Gastrocnemius medialis (tissue), 4 donors: ENCODE measurements around the gene GJA5.

ENCODE experiments used
- CTCF ChIP-seq, 5 experiments: fragments of 450-650 bp in 3 of 5; fragments of 200-600 bp in 2 of 5; sonication (generic) in 2 of 5; IDR thresholded peaks in 4 of 5; conservative IDR thresholded peaks in 1 of 5; 1 replicate in 4 of 5; 2 replicates in 1 of 5; pipeline ENCODE4 v1.5.1; 2016 to 2019; ENCODE audit warnings: antibody characterized with exemption in 5 of 5, mild to moderate bottlenecking in 3 of 5, moderate library complexity in 3 of 5
- POLR2A ChIP-seq, 2 donors: fragments of 450-650 bp; IDR thresholded peaks; one replicate each; pipeline ENCODE4 v1.6.1; 2017; ENCODE audit warnings: antibody characterized with exemption in 2 of 2, mild to moderate bottlenecking in 2 of 2, moderate library complexity in 2 of 2

GRCh38 chr1:147717051-147717705 lies 43.2 kb downstream of the GJA5 start:
- no peak for TF ChIP-seq POLR2A (IDR thresholded peaks at IDR 0.05)
- TF ChIP-seq CTCF (IDR thresholded peaks at IDR 0.05 in 4 of 5, conservative IDR thresholded peaks at IDR 0.05 in 1 of 5), result no peak
